Muscle layer of duodenum (tissue), 2 donors: Measurements from ENCODE around the gene FARS2.
"Not testable (repeated sequence)": the region's sequence is repeated elsewhere in the genome, so short reads cannot be mapped to it uniquely, and the experiment has no call there.

ENCODE experiments used
- H3K27ac ChIP-seq: one replicate; pipeline ENCODE4 v1.7.0; 2013; ENCODE audit warnings: mild to moderate bottlenecking, low read length
- H3K27me3 ChIP-seq: one replicate; pipeline ENCODE4 v1.7.0; 2013; ENCODE audit warnings: low read depth, mild to moderate bottlenecking, control low read depth, low read length
- H3K36me3 ChIP-seq, 2 donors: one replicate each; pipeline ENCODE4 v1.7.0; 2013; ENCODE audit warnings: low read length in 2 of 2, control low read depth in 1 of 2, mild to moderate bottlenecking in 1 of 2; ENCODE audit not compliant: insufficient read depth in 2 of 2, control insufficient read depth in 1 of 2
- H3K4me1 ChIP-seq, 2 donors: one replicate each; pipeline ENCODE4 v1.7.0; 2013; ENCODE audit warnings: low read length in 2 of 2, mild to moderate bottlenecking in 2 of 2, control low read depth in 1 of 2, moderate library complexity in 1 of 2; ENCODE audit not compliant: insufficient read depth in 2 of 2, control insufficient read depth in 1 of 2
- H3K4me3 ChIP-seq, 2 donors: one replicate each; pipeline ENCODE4 v1.7.0; 2013; ENCODE audit warnings: low read length in 2 of 2, low read depth in 1 of 2, mild to moderate bottlenecking in 1 of 2
- H3K9me3 ChIP-seq, 2 donors: one replicate each; pipeline ENCODE4 v1.7.0; 2013; ENCODE audit warnings: low read length in 2 of 2, control low read depth in 1 of 2, mild to moderate bottlenecking in 1 of 2; ENCODE audit not compliant: control insufficient read depth in 1 of 2
- donor health status: healthy.

FARS2 gene

GRCh38 chr6:5673019-5673790, 411.9 kb downstream of the FARS2 start:
- Histone ChIP-seq H3K4me1 (peaks cover 0 to 32% of the 10 kb centered on the region in 2 donors), H3K36me3 (no peaks in the 10 kb centered on the region), H3K9me3 (no peaks in the 10 kb centered on the region), H3K27ac (no peak overlapping the region), H3K4me3 (no peak overlapping the region), H3K27me3 (no peaks in the 10 kb centered on the region)

DNA sequence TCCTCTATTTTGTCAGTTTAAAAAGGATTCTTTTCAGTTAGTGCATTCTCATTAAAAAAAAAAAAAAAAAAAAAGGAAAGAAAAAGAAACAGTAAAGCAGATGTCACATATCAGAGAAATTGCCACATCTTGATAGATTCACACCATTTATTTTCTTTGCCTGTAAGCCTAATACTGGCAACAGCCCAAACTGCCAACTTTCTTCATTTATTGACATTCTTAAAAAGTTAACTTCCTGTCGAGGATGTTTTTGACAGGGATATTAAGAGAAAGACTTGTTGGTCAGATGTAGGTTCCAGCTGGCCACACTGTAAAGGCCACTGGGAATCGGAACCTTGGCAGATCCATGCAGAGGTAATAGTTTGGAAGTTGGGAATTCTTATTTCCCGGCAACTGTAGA, 412.8 kb downstream of the FARS2 start:
- Histone ChIP-seq H3K4me1 (peaks cover 0 to 32% of the 10 kb centered on the region in 2 donors), H3K4me3 (no peak overlapping the region), H3K36me3 (no peaks in the 10 kb centered on the region), H3K9me3 (no peaks in the 10 kb centered on the region), H3K27ac (peak overlapping the region; percentile 14), H3K27me3 (no peaks in the 10 kb centered on the region)

DNA sequence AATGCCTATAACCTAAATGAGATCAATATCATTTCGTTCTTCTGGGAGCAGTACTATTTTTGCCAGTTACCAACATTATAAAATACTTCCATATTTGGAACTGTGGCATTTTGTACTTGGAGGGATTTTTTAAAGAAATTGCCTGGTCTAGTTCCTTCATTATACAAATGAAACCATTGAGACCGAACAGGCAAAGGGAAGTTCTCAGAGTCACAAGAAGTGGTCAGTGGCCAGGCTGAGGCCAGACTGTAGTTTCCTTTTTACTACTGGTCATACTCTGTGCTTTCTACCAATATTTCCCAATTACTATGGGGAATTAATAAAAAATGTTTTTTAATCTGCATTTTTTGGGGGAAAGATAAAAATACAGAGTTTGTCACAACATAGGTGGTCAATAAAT, 413.4 kb downstream of the FARS2 start:
- H3K36me3 ChIP-seq, result no peaks in the 10 kb centered on the region
- no peaks in the 10 kb centered on the region for H3K9me3 ChIP-seq
- H3K27me3 ChIP-seq, result no peaks in the 10 kb centered on the region
- peak overlapping the region; percentile 14 for H3K27ac ChIP-seq
- H3K4me3 ChIP-seq, result no peak overlapping the region
- peaks cover 0 to 32% of the 10 kb centered on the region in 2 donors for H3K4me1 ChIP-seq

- H3K27ac ChIP-seq, result no peak overlapping the region
- H3K4me1 ChIP-seq, result peaks cover 0 to 20% of the 10 kb centered on the region in 2 donors
- H3K36me3 ChIP-seq, result no peaks in the 10 kb centered on the region
- no peaks in the 10 kb centered on the region for H3K27me3 ChIP-seq
- H3K4me3 ChIP-seq, result no peak overlapping the region
- no peaks in the 10 kb centered on the region for H3K9me3 ChIP-seq
These were observed 415.4 kb downstream of the FARS2 start for GRCh38 chr6:5676701-5677100.

GRCh38 chr6:5677219-5678000, 416.1 kb downstream of the FARS2 start:
- Histone ChIP-seq H3K4me1 (peaks cover 0 to 15% of the 10 kb centered on the region in 2 donors), H3K27ac (no peak overlapping the region), H3K27me3 (no peaks in the 10 kb centered on the region), H3K36me3 (no peaks in the 10 kb centered on the region), H3K9me3 (no peaks in the 10 kb centered on the region), H3K4me3 (no peak overlapping the region)

DNA sequence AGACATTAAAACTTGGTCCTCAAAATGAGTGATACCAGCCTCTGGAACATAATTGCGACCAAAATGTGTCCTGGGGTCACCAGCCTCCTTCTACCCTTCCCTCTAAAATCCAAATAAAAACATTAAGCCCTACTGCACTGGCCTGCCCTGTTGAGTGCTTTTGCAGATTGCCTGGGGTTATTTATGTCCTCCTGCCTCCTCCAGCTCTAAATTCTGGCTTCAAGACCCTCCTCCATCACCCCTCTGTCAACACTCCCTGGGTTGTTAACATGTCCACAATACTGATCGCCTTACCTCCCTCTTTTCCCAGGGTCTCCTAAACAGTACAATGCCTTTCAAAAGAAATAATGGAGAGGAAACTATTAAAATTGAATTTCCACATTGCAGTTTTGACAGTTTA, 418.0 kb downstream of the FARS2 start:
- Histone ChIP-seq H3K27me3 (no peaks in the 10 kb centered on the region), H3K4me3 (no peak overlapping the region), H3K9me3 (no peaks in the 10 kb centered on the region), H3K4me1 (no peaks in the 10 kb centered on the region), H3K27ac (no peak overlapping the region), H3K36me3 (no peaks in the 10 kb centered on the region)

DNA sequence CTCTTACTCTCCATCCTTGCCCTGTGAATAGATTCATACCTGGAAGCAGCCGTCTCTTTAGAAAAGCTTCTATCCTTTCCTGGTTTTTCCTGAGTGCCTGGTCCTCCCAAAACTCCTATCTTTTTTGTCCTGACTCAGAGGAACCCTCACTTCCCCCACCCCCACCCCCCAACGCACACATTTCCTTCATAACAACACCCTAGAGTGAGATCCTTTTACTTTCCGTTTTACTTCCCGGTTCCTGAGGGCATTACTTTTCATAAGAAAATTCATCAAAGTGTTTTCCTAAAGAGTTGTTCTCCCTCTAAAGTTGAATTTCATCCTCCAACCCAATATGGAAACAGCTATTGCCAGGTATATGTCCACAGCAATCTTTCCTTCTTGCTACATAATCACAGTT, 418.4 kb downstream of the FARS2 start:
- Histone ChIP-seq H3K27ac (no peak overlapping the region), H3K4me3 (no peak overlapping the region), H3K36me3 (no peaks in the 10 kb centered on the region), H3K27me3 (no peaks in the 10 kb centered on the region), H3K4me1 (no peaks in the 10 kb centered on the region), H3K9me3 (no peaks in the 10 kb centered on the region)

DNA sequence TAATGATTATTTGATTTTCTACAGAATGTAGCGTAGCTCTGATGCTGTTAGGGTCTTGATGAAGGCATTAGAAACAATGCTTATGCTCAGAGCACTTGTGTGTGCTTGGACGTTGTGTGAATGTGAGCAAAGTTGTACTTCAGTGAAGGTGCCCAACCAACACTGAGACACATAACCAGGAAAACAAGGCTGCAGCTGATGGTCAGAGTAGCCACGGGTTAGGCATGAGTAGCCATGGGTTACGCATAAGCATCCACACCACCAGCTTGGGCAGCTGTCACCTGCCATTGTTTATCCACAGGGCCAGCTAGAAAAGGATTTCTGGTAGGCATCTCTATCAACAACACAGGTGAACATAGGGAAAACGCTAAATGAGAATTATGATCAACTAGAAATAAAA, 418.8 kb downstream of the FARS2 start:
- Histone ChIP-seq H3K4me3 (no peak overlapping the region), H3K27ac (no peak overlapping the region), H3K36me3 (no peaks in the 10 kb centered on the region), H3K4me1 (no peaks in the 10 kb centered on the region), H3K27me3 (no peaks in the 10 kb centered on the region), H3K9me3 (no peaks in the 10 kb centered on the region)

- H3K27me3 ChIP-seq, result no peaks in the 10 kb centered on the region
- H3K27ac ChIP-seq, result no peak overlapping the region
- no peaks in the 10 kb centered on the region for H3K9me3 ChIP-seq
- H3K36me3 ChIP-seq, result no peaks in the 10 kb centered on the region
- H3K4me3 ChIP-seq, result no peak overlapping the region
- H3K4me1 ChIP-seq, result no peaks in the 10 kb centered on the region
These were observed 420.2 kb downstream of the FARS2 start for GRCh38 chr6:5681480-5681879.

DNA sequence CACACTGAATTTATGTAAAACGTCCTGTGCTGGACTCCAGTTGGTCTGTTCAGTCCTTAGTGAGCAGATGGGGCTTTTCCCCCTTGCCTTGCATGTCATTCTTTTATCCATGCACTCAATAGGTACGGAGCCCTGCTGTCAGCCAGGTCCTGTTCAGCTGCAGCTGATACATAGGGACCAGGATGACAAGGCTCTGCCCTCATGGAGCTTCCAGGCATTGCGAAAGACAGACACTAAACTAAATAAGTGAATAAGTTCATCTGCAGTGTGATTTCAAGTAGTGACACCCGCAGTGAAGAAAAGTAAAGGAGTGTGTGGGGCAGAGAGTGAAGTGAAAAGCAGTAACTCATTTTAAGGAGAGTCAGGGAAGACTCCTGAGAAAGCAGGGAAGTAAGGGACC, 421.2 kb downstream of the FARS2 start:
- H3K36me3 ChIP-seq, result no peaks in the 10 kb centered on the region
- H3K27me3 ChIP-seq, result no peaks in the 10 kb centered on the region
- no peaks in the 10 kb centered on the region for H3K4me1 ChIP-seq

GRCh38 chr6:5683747-5684146, 422.4 kb downstream of the FARS2 start:
- not testable (repeated sequence) for H3K4me1 ChIP-seq, H3K36me3 ChIP-seq, H3K4me3 ChIP-seq, H3K9me3 ChIP-seq, H3K27ac ChIP-seq, H3K27me3 ChIP-seq

More for the DNA sequence above, 421.2 kb downstream of the FARS2 start:
- Histone ChIP-seq H3K9me3 (no peaks in the 10 kb centered on the region), H3K4me3 (no peak overlapping the region), H3K27ac (no peak overlapping the region)
